Activated CD8-positive, alpha-beta memory T cell treated with anti-CD3 and anti-CD28 coated beads for 1 hour (primary cell): Measurements from ENCODE around the gene OXT.
"Not testable (repeated sequence)": the region's sequence is repeated elsewhere in the genome, so short reads cannot be mapped to it uniquely, and the experiment has no call there.

Source experiments
- DNase-seq, 2 donors: peaks; one replicate each; pipeline ENCODE4 v3.0.0-alpha.2; 2020; ENCODE audit warnings: low read depth in 1 of 2; ENCODE audit errors: extremely low read depth in 1 of 2

OXT gene

DNA sequence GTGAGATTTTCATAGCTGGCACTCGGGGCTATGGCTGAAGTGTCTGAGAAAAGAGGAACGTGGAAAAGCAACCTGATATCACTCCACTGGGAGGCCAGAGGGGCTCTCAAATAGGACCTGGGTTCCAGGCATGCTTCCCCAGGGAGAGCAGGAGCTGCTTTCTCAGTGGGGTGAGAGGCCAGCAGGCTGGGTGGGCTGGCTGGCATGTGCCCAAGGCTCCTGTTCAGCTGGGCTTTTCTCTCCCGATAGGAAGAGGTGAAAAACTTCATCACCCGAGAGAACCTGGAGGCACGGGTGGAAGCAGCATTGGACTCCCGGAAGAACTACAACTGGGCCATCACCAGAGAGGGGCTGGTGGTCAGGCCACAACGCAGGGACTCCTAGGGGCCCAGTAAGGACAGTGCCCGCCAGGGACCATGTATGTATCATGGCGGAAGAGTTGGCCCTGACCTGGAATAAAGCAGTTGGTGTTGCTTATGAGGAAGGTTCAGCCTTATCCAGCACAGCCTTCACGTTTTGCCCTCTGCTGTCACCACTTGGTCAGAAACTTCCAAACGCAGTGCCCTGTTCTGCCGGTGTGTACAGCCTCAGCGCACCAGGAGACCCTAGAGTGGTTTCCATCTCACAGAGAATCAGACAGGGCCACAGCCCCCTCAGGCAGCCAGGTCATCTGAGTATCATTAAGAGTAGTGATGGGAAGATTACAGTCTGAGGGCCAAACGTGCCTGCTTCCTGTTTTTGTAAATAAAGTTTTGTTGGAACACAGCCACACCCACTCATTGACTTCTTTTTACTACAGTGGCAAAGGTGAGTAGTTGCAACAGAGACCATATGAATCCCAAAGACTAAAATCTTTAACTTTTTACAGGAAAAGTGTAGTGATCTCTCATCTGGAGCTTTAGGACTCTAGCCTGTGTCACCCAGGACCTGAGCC is 23.7 kb upstream of the OXT start:
- DNase-seq = no peak

DNA sequence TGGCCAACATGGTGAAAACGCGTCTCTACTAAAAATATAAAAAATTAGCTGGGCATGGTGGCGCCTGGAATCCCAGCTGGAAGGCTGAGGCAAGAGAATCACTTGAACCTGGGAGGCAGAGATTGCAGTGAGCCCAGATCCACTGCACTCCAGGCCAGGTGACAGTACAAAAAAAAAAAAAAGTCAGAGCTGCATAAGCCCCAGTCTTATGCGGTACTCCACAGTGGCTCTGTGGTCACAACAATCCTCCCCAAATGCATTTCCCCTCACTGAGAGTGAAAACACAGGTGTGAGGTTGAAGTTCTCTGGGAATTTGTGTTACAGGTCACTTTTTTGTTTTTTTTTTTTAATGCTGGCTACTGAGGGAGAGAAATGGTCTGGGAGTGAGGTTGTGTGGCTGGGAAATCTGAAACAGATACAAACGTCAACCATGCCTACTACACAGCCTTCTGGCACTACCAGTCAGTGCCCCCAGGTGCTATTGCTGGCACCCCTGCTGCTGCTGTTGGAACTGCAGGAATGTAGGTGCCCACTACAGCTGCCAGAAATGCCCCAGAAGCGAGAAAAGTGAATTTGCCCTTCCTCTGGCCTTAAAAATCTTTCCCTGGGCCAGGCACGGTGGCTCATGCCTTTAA is 19.9 kb upstream of the OXT start:
- no peak for DNase-seq

DNA sequence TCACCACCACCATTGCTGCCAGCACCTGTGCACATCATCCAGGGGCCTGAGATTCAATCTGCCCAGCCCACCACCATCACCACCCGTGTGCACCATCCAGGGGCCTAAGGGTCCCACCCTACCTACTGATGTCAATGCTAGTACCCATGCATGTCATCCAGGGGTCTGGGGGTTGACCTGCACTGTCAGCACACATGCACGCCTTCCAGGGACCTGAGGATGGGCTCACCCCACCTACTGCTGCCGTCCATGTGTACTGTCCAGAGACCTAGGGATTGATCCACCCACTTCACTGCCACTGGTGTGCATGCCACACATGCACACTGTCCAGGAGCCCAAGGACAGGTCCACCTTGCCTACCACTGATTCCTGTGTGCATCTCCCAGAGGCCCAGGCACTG is 11.9 kb upstream of the OXT start:
- DNase-seq = no peak

DNA sequence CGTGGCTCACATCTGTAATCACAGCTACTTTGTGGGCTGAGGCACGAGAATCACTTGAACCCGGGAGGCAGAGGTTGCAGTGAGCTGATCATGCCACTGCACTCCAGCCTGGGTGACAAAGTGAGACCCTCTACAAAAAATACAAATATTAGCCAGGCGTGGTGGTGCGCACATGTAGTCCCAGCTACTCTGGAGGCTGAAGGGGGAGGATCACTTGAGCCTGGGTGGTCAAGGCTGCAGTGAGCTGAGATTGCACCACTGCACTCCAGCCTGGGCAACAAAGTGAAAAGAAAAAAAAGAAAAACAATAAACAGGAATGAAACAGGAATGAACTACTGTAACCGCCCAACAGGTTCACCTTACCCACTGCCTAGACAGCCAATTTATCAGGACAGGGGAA is 7.3 kb upstream of the OXT start:
- not testable (repeated sequence) for DNase-seq

DNA sequence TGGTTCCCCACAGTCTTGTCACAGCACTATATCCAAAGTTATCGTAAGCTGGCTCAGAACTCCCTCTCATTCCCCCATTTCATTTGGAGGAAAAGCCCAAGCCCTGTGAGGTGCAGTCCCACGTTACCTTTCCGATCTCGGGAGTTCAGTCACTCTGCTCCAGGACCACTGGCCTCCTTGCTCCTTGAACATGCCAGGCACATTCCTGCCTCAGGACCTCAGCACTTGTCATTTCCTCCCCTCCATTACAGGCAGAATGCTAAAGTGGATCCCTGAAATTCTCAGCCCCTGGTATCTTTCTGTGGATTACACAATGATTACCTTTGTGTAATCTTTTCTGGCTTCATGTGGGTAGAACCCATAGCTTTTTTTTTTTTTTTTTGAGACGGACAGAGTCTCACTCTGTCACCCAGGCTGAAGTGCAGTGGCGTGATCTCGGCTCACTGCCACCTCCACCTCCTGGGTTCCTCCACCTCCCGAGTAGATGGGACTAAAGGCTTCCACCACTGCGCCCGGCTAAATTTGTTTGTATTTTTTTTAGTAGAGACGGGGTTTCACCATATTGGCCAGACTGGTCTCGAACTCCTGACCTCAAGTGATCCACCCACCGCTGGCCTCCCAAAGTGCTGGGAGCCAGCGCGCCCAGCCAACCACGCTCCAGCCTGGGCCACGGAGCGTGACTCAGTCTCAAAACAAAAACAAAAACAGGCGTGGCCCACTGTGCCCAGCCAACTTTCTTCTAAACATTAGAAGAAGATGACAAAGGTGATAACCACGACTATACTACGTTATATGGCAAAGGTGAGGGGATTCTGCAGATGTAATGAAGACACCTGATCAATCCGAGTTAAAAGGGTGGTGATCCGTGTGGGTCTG is 4.0 kb upstream of the OXT start:
- DNase-seq = no peak

DNA sequence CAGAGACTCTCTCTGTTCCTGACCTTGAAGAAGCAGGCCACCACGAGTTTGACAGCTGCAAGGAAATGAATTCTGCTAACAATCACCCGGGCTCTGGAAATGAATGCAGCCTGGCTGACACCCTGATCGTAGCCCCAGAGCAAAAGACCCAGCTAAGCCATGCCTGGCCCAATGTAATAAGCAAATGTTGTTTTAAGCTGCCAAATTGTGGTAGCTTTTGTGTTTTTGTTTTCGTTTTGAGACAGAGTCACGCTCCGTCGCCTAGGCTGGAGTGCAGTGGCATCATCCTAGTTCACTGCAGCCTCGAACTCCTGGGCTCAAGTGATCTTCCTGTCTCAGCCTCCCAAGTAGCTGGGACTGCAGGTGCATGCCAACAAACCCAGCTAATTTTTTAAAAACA is 3.3 kb upstream of the OXT start:
- no peak for DNase-seq

DNA sequence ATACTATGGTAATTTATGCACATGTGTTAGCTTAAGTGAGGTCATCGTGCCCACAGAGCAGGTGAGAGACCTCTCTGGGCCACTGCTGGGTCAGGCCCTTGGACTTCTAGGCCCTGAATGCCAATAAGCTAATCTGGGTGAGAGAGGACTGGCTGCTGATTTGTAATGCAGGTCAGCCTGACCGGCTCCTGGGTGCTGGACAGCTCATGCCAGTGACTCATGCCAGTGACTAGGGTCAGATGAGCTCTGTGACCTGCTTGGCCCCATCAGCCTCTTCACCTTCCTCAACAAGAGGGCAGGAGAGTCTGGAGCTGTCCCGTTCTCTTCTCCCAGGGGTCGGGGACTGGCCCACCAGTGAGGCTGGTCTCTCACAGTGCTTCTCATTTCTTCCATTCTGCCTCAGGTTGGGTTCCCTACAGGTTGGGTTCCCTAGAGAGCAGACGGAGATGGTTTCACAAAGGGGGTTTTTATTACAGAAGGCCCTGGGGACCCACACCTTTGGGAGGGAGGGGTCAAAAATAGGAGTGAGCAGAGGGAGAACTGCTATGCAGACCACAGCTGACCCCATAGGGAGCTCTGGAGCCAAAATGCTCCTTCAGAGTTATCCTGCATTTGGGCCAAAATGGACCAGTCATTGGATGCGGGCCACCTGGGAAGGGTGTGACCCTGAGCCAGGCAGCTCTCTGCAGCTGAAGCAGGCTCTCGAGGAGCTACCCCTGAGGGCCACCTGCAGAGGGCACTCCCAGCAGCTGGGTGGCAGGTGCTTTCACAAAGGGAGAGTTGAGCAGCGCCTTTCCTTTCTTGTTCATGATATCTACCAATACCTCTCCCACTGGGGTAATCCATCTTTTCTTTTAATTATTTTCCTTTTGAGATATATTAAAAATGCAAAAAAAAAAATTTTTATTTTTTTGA is 2.2 kb upstream of the OXT start:
- no peak for DNase-seq

DNA sequence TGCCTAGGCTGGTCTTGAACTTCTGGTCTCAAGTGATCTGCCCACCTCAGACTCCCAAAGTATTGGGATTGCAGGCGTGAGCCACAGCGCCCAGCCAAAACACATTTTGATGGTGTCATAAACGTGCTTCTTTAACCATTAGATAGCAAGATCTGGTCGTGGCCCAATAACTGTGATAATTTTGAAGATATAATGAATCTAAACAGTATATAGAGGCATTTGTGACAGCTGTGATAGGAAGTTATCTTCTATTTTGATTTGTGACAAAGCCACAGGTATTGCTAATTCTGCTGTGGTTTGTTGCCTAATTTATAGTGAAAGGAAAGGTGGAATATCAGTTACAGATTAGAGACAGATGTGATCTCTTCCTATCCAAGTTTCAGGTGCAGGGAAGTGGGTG is 695 bp upstream of the OXT start:
- DNase-seq = no peak

DNA sequence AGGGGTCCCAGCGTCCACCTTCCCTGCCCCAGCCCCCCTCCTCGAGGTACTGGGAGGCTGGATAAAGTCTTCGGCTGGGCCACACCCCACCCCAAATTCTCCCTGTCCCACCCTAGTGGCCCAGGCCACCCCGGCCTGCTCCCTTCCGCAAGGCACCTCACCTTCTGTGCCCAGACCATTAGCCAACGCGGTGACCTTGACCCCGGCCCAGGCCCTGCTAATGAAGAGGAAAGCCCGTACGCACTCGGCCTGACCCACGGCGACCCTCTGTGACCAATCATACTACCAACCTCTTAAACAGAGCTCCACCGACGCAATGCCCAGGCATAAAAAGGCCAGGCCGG is 182 bp upstream of the OXT start:
- no peak for DNase-seq

DNA sequence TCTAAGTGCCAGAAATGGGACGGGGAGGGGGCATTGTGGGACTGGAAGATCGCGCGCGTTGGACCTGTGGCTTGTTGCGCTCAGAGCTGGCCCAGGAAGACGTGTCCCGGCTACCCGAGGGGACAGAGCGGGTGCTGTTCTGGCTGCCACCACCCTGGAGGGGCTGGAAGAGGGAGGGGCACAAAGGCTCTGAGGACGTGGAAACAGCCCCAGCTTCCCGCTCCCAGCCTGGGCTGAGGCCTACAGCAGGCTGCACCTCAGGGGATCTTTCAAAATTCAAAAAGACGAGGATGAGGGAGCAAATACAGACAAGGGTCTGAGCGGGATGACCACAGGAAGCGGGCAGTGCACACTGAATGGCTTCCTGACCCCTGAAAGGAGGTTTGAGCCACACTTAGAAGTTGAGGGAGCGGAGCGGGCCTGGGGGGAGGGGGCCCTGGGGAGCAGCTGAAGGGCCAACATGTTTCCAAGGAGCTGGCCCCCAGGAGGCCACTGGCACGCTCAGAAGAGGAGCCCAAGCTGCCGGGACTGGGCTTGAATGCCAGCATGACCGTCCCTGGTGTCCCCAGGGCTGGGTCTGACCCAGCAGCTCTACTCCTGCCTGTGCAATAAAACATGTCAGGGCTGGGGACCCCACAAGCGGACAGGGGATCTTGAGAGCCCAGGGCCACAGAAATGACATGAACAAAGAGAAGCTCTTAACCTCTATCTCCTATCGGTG is 1.3 kb downstream of the OXT start:
- no peak for DNase-seq

DNA sequence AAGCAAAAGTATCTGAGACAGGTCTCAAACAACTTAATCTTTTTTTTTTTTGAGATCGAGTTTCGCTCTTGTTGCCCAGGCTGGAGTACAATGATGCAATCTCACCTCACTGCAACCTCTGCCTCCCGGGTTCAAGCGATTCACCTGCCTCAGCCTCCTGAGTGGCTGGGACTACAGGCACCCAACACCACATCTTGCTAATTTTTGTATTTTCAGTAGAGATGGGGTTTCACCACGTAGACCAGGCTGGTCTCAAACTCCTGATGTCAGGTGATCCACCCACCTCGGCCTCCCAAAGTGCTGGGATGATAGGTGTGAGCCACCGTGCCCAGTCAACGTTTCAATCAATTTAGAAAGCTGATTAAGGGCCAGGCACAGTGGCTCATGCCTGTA is 1.8 kb downstream of the OXT start:
- not testable (repeated sequence) for DNase-seq

DNA sequence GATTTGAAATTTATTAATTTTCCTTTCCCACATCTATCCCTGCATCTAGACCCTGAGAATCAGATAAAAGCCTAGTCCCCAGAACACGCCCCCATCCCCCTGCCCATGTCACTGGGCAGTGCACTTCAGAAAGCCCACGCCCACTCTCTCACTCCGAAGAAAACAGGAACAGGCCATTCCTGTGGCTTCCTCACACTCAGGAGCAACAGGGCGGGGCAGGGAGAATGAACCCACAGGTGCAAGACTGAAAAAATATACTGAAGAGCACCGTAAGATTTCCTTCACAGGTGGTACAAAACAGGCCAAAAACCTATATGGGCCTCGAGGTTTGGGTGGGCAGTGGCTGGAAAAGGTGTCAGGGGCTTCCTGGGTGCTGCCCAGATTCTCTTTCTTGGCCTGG is 3.4 kb downstream of the OXT start:
- DNase-seq = no peak

DNA sequence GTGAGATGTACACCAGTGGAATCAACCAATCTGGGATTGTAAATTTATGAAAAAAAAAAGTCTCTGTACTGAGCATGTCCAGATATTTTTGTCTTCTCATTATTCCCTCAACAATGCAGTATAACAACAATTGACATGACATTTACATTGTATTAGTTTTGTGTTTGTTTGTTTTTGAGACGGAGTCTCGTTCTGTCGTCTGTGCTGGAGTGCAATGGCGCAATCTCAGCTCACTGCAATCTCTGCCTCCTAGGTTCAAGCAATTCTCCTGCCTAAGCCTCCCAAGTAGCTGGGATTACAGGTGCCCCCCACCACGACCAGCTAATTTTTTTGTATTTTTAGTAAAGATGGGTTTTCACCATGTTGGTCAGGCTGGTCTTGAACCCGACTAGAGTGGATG is 3.9 kb downstream of the OXT start:
- not testable (repeated sequence) for DNase-seq

DNA sequence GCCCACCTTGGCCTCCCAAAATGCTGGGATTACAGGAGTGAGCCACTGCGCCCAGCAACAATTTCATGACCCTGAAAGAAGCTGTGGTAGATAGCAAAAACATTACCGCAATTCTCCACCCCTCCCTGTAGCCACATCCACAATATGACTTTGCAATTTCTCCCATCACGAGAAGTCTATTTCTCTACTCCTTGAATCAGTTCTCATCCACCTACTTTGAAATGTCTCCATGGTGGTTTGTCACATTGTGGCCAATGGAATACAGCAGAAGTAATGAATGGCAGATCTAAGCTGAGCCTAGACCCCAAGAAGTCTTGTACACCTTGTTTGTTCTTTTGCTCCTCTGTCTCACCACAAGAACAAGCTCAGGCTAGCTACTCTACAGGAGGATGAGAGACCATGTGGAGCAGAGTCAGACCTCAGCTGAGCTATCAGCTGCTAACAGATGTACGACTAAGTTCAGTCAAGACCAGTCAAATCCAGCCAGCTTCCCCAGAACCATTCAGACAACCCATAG is 6.3 kb downstream of the OXT start:
- DNase-seq = no peak

DNA sequence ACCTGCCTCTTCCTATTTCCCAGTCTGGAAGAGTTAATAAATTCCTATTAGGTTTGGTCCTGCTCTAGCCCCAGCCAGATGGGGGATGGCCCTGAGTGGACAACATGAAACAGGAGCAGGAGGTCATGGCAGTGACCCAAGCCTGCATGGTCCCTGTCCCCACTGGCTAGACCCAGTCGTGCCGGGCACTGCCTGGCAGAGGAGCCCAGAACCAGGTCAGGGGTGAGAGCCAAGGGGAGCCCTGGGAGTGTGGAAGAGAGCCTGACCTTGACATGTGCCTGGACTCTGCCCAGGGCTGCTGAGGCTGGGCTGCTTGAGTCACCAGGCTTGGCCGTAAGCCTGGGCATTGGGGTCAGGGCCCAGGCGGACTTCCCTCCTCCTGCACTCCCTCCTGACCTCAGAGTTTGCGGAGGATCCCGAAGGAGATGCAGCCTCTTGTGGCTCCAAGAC is 9.5 kb downstream of the OXT start:
- DNase-seq = no peak

DNA sequence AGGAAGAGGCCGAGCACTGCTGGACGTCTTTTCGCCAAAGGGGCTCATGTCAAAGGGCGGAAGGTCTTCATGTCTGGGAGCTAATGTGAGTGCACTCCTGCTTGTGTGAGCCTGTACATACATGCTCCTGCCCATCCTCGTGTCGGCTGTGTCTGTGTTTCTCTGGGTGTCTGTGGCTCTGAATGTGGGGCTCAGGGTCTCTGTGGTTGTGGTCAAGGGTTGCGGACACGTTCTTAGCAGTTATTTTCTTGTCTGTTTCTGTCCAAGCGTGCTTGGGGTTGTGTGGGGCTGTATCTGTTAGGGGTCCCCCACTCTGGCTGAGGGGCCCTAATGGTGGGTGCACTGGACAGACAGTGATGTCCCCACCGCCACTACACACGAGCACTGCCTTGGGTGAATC is 10.2 kb downstream of the OXT start:
- no peak for DNase-seq

DNA sequence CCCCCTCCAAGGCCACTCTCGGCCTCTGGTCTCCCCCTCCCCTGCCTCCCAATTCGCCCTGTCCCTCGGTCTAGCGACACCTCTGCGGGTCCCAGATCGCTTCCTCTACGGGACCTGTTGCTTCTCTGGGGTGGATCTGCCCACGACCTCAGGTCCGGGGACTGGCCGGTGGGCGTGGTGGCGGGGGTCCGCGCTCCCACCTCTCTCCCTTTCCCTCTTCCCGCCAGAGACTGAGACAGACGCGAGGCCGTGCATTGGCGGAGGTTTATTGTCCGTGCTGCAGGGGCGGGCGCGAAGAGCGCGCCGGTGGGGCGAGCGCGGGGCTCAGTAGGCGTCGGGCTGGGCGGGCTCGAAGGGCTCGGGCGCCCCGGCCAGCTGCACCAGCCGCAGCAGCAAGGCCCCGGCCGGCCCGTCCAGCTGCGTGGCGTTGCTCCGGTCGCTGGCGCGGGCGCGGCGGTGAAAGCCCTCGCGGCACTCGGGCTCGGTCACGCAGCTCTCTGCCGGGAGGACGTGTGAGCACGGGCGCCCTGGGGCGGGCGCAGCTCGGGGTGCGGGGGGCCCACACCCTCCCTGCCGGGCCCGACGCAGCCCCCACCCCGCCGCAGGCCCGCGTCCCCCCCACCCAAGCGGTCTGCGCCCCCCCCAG is 11.0 kb downstream of the OXT start:
- DNase-seq = no peak

DNA sequence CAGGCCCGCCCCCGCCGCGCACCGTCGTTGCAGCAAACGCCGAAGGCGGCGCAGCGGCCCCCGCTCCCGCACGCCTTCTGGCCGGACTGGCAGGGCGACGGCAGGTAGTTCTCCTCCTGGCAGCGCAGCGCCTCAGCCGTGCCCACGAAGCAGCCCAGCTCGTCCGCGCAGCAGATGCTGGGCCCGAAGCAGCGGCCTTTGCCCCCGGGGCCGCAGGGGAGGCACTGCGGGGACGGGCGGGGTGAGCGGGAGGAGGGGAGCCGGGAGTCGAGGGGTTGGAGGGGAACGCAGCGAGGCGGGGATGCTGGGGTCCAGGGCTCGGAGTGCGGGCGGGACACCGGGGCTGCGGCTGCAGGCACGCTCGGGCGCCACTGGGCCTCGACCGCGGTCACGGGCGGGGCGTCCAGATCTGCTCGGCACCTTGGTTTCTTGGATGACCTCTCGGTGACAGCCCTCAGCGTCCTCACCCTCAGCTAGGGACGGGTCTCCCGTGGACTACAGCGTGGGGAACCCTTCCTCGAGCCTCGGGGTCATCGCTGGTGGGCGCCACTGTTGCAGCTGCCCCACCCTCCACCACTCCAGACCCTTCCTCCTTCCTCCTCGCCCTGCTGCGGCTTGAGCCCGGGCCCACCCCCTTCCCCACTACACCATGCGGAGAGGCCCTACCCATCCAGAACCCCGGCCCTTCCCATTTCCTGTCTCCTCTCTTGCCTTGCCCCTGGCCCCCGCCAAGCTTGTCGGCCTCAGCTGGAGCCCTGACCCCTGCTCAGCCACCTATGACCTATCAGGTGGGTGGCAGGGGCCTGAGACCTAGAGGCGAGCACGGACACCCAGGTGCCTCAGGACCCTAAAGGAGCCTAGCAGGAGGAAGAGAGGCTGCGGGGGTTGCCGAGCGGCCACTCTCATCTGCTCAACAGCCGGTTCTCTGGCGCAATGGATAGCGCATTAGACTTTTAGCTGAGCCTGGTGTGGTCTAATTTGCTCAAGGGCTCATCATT is 11.8 kb downstream of the OXT start:
- no peak for DNase-seq
